Smooth muscle cell (in vitro differentiated cells): Measurements from ENCODE around the gene ZNF426. TPM values are rescaled to one million over a fixed set of nuclear protein-coding genes. Genes with fewer than 3 reads are reported as not detected.

Experiments
- DNase-seq: peaks from one replicate; lab custom pipeline; 2025; ENCODE audit not compliant: unreplicated experiment; lab: John Stamatoyannopoulos, UW
- H2AFZ ChIP-seq: fragments of 200-600 bp; sonication (generic); 2 replicates; pipeline ENCODE4 v1.6.0; 2016; ENCODE audit warnings: antibody characterized with exemption, low read depth, mild to moderate bottlenecking
- H3F3A ChIP-seq: fragments of 200-600 bp; sonication (generic); 2 replicates; pipeline ENCODE4 v1.6.0; 2017; ENCODE audit warnings: antibody characterized with exemption, low read depth
- H3K27ac ChIP-seq: fragments of 200-600 bp; sonication (generic); 2 replicates; pipeline ENCODE4 v1.5.1; 2016; ENCODE audit warnings: low read depth, mild to moderate bottlenecking
- H3K27me3 ChIP-seq: fragments of 200-600 bp; sonication (generic); 2 replicates; pipeline ENCODE4 v1.6.1; 2016; ENCODE audit warnings: low read depth, mild to moderate bottlenecking
- H3K36me3 ChIP-seq: fragments of 200-600 bp; sonication (generic); 2 replicates; pipeline ENCODE4 v1.5.1; 2016; ENCODE audit warnings: low read depth
- H3K4me1 ChIP-seq: fragments of 200-600 bp; sonication (generic); 2 replicates; pipeline ENCODE4 v1.5.1; 2016; ENCODE audit warnings: low read depth
- H3K4me2 ChIP-seq: fragments of 200-600 bp; sonication (generic); 2 replicates; pipeline ENCODE4 v1.6.0; 2016; ENCODE audit warnings: mild to moderate bottlenecking
- H3K4me3 ChIP-seq: fragments of 200-600 bp; sonication (generic); 2 replicates; pipeline ENCODE4 v1.5.1; 2016; ENCODE audit warnings: mild to moderate bottlenecking
- H3K79me2 ChIP-seq: fragments of 200-600 bp; sonication (generic); 2 replicates; pipeline ENCODE4 v1.6.0; 2016; ENCODE audit warnings: low read depth, mild to moderate bottlenecking
- H3K9ac ChIP-seq: fragments of 200-600 bp; sonication (generic); 2 replicates; pipeline ENCODE4 v1.6.0; 2016; ENCODE audit warnings: low read depth
- H3K9me3 ChIP-seq: fragments of 200-600 bp; sonication (generic); replicated peaks from 2 replicates; pipeline ENCODE4 v1.5.1; 2016; ENCODE audit warnings: low read depth
- H4K20me1 ChIP-seq: fragments of 200-600 bp; sonication (generic); 2 replicates; pipeline ENCODE4 v1.6.0; 2016; ENCODE audit warnings: low read depth
- CTCF ChIP-seq: fragments of 200-600 bp; sonication (generic); IDR thresholded peaks from 2 replicates; pipeline ENCODE4 v1.5.1; 2017; ENCODE audit warnings: borderline replicate concordance, mild to moderate bottlenecking, antibody characterized with exemption; ENCODE audit not compliant: insufficient read depth, poor library complexity, severe bottlenecking
- WGBS: methylation state at CpG from one replicate; pipeline ENCODE4 v1.1.7; 2016; ENCODE audit warnings: low lambda C conversion rate; 5-methylcytosine and 5-hydroxymethylcytosine counted together
- polyA plus RNA-seq: library from polyadenylated mRNA; unstranded; fragments of >200 nt; fragmentation: Nextera tagmentation; extraction: Ambion mirVana; gene quantifications from 2 replicates; pipeline ENCODE4 v1.2.1, GENCODE V29; 2016
- total RNA-seq: library from RNA; depleted of rRNA; stranded (reverse); fragments of >200 nt; gene quantifications from 2 replicates; pipeline ENCODE4 v1.2.3, GENCODE V29; 2014

The ZNF426 gene
- total and polyA plus RNA-seq, 2 experiments from 2014 or later: 8.1 to 13.2 TPM

- Histone ChIP-seq H3K4me2 (no peak overlapping the region), H3F3A (no peaks in the 10 kb centered on the region), H3K9me3 (peaks cover 37% of the 10 kb centered on the region), H3K36me3 (no peaks in the 10 kb centered on the region), H3K27me3 (no peaks in the 10 kb centered on the region), H2AFZ (no peak overlapping the region), H3K9ac (no peak overlapping the region), H3K79me2 (no peaks in the 10 kb centered on the region), H4K20me1 (no peaks in the 10 kb centered on the region), H3K27ac (no peak overlapping the region), H3K4me1 (no peaks in the 10 kb centered on the region), H3K4me3 (no peak overlapping the region)
- WGBS: 74% methylated on average over 3 of the region's 3 CpGs
- no peak for TF ChIP-seq CTCF
- DNase-seq: no peak
Measured at GRCh38 chr19:9507285-9507684, 31.2 kb downstream of the ZNF426 start.

GRCh38 chr19:9500796-9501195, 37.6 kb downstream of the ZNF426 start:
- no peaks in the 10 kb centered on the region for H3K79me2 ChIP-seq
- no peak for DNase-seq
- H3K27ac ChIP-seq: no peak overlapping the region
- TF ChIP-seq CTCF: no peak
- 85% methylated on average over 1 of the region's 1 CpG for WGBS
- no peaks in the 10 kb centered on the region for H3K36me3 ChIP-seq
- no peaks in the 10 kb centered on the region for H3K4me1 ChIP-seq
- no peak overlapping the region for H3K4me3 ChIP-seq
- H3F3A ChIP-seq: no peaks in the 10 kb centered on the region
- no peaks in the 10 kb centered on the region for H4K20me1 ChIP-seq
- H3K27me3 ChIP-seq: no peaks in the 10 kb centered on the region
- peaks cover 16% of the 10 kb centered on the region for H3K9me3 ChIP-seq
- no peak overlapping the region for H3K9ac ChIP-seq
- H2AFZ ChIP-seq: no peak overlapping the region
- no peak overlapping the region for H3K4me2 ChIP-seq

GRCh38 chr19:9498183-9498902, 40.1 kb downstream of the ZNF426 start, which contains the start of gene ZNF560:
Gene ZNF560, minus strand, starts transcription at chr19:9498616. Its CDS starts 23,303 bp downstream, at chr19:9475313.
- Histone ChIP-seq H3F3A (no peaks in the 10 kb centered on the region), H3K9me3 (peaks cover 14% of the 10 kb centered on the region), H3K4me1 (no peaks in the 10 kb centered on the region), H3K27ac (no peak within 1 kb of the TSS), H3K36me3 (no peaks in the 10 kb centered on the region), H3K27me3 (no peaks in the 10 kb centered on the region), H4K20me1 (no peaks in the 10 kb centered on the region), H3K4me2 (no peak within 1 kb of the TSS), H3K9ac (no peak within 1 kb of the TSS), H2AFZ (no peak within 1 kb of the TSS), H3K79me2 (no peaks in the 10 kb centered on the region), H3K4me3 (no peak within 1 kb of the TSS)
- no peak for DNase-seq
- 88% methylated on average over 40 of the region's 44 CpGs for WGBS
- no peak for TF ChIP-seq CTCF

- Histone ChIP-seq H3K4me3 (no peak overlapping the region), H3K36me3 (no peaks in the 10 kb centered on the region), H3K27ac (no peak overlapping the region), H2AFZ (no peak overlapping the region), H3K9ac (no peak overlapping the region), H3K79me2 (no peaks in the 10 kb centered on the region), H3K4me1 (no peaks in the 10 kb centered on the region), H3F3A (no peaks in the 10 kb centered on the region), H3K27me3 (no peaks in the 10 kb centered on the region), H3K9me3 (peaks cover 11% of the 10 kb centered on the region), H3K4me2 (no peak overlapping the region), H4K20me1 (no peaks in the 10 kb centered on the region)
- no peak for DNase-seq
- WGBS: 65% methylated on average over 2 of the region's 2 CpGs
- TF ChIP-seq CTCF: no peak
Measured at GRCh38 chr19:9494096-9494495, 44.3 kb downstream of the ZNF426 start.
